Measurements from ENCODE around the gene PPIE. TPM values are rescaled to one million over a fixed set of nuclear protein-coding genes. Genes with fewer than 3 reads are reported as not detected.

Gene PPIE
- total RNA-seq, 4 donors from 2014 or later, result 9.8 to 43.3 (median 23.5) TPM

- WGBS, 2 donors (ENCODE audit: low coverage in 1 of 2), result 50 to 58% methylated on average over 3 to 6 of the region's 6 CpGs
- H3K9me3 ChIP-seq, result no peaks in the 10 kb centered on the region
- H3K36me3 ChIP-seq, result no peaks in the 10 kb centered on the region
- no peak for TF ChIP-seq POLR2AphosphoS5 (IDR thresholded peaks at IDR 0.05)
- no peak for TF ChIP-seq EP300 (IDR thresholded peaks at IDR 0.05; ENCODE audit: low read depth)
- no peak for TF ChIP-seq POLR2A (IDR thresholded peaks at IDR 0.05)
- TF ChIP-seq CTCF (IDR thresholded peaks at IDR 0.05), result no peak
- intact Hi-C loops (cut with DNase I; ENCODE audit: low total_unique reads), result no loop called here
- H3K27ac ChIP-seq, result no peak overlapping the region
- no peak overlapping the region for H3K4me3 ChIP-seq
- in situ Hi-C loops (cut with MboI; ENCODE audit: low pct_ligation_motif_present in 1 of 4, low pct_unique_long_range_greater_than_20kb in 1 of 4, low sequenced_read_pairs in 3 of 4), result loop anchor here in 1 of 4 donors (5.0 kb wide), 1 partner anchor 111 kb away; no protein-coding TSS in a partner anchor
- peaks cover 0 to 3% (median 0%) of the 10 kb centered on the region in 4 donors for H3K4me1 ChIP-seq
- DNase-seq, result no peak
- H3K27me3 ChIP-seq, result peaks cover 61% of the 10 kb centered on the region
These were observed 20.9 kb upstream of the PPIE start for GRCh38 chr1:39717809-39718208.

- no peak overlapping the region for H3K27ac ChIP-seq
- no peaks in the 10 kb centered on the region for H3K9me3 ChIP-seq
- in situ Hi-C loops (cut with MboI; ENCODE audit: low pct_ligation_motif_present in 1 of 4, low pct_unique_long_range_greater_than_20kb in 1 of 4, low sequenced_read_pairs in 3 of 4) (loop anchor here in 2 of 4 donors (10.0 kb wide), 1 partner anchor 116 kb away; no protein-coding TSS in a partner anchor), intact Hi-C loops (cut with DNase I; ENCODE audit: low total_unique reads) (loop anchor here (5.0 kb wide), 2 partner anchors 113 to 1788 kb away; no protein-coding TSS in a partner anchor)
- H3K36me3 ChIP-seq, result no peaks in the 10 kb centered on the region
- WGBS, 2 donors (ENCODE audit: low coverage in 1 of 2), result 41 to 46% methylated on average over 3 to 7 of the region's 7 CpGs
- peak; percentile 65 to 80 (median 78) for TF ChIP-seq CTCF (IDR thresholded peaks at IDR 0.05)
- TF ChIP-seq EP300 (IDR thresholded peaks at IDR 0.05; ENCODE audit: low read depth), result no peak
- DNase-seq, result no peak
- peaks cover 0 to 3% (median 0%) of the 10 kb centered on the region in 4 donors for H3K4me1 ChIP-seq
- peaks cover 70% of the 10 kb centered on the region for H3K27me3 ChIP-seq
- H3K4me3 ChIP-seq, result no peak overlapping the region
These were observed 18.3 kb upstream of the PPIE start for GRCh38 chr1:39720094-39720999.

GRCh38 chr1:39721664-39722063, 17.0 kb upstream of the PPIE start:
- Histone ChIP-seq H3K27me3 (peaks cover 70% of the 10 kb centered on the region), H3K4me3 (no peak overlapping the region), H3K4me1 (peaks cover 0 to 3% (median 0%) of the 10 kb centered on the region in 4 donors), H3K9me3 (no peaks in the 10 kb centered on the region), H3K36me3 (no peaks in the 10 kb centered on the region), H3K27ac (no peak overlapping the region)
- DNase-seq, result no peak
- intact Hi-C loops (cut with DNase I; ENCODE audit: low total_unique reads), result loop anchor here (5.0 kb wide), 2 partner anchors 114 to 1789 kb away; no protein-coding TSS in a partner anchor
- in situ Hi-C loops (cut with MboI; ENCODE audit: low pct_ligation_motif_present in 1 of 4, low pct_unique_long_range_greater_than_20kb in 1 of 4, low sequenced_read_pairs in 3 of 4), result loop anchor here in 2 of 4 donors (10.0 kb wide), 1 partner anchor 117 kb away; no protein-coding TSS in a partner anchor
- TF ChIP-seq EP300 (IDR thresholded peaks at IDR 0.05; ENCODE audit: low read depth), result no peak
- TF ChIP-seq CTCF (IDR thresholded peaks at IDR 0.05), result no peak
- TF ChIP-seq POLR2A (IDR thresholded peaks at IDR 0.05), result no peak
- no peak for TF ChIP-seq POLR2AphosphoS5 (IDR thresholded peaks at IDR 0.05)

GRCh38 chr1:39722495-39722894, 16.2 kb upstream of the PPIE start:
- TF ChIP-seq POLR2AphosphoS5 (IDR thresholded peaks at IDR 0.05) (no peak), CTCF (IDR thresholded peaks at IDR 0.05) (no peak), EP300 (IDR thresholded peaks at IDR 0.05; ENCODE audit: low read depth) (no peak)
- Histone ChIP-seq H3K27me3 (peaks cover 72% of the 10 kb centered on the region), H3K27ac (no peak overlapping the region), H3K4me3 (no peak overlapping the region), H3K9me3 (no peaks in the 10 kb centered on the region), H3K4me1 (peaks cover 0 to 3% (median 0%) of the 10 kb centered on the region in 4 donors), H3K36me3 (no peaks in the 10 kb centered on the region)
- in situ Hi-C loops (cut with MboI; ENCODE audit: low pct_ligation_motif_present in 1 of 4, low pct_unique_long_range_greater_than_20kb in 1 of 4, low sequenced_read_pairs in 3 of 4) (loop anchor here in 2 of 4 donors (10.0 kb wide), 1 partner anchor 118 kb away; no protein-coding TSS in a partner anchor), intact Hi-C loops (cut with DNase I; ENCODE audit: low total_unique reads) (loop anchor here (5.0 kb wide), 2 partner anchors 115 to 1790 kb away; no protein-coding TSS in a partner anchor)
- no peak for DNase-seq
- 17% methylated on average over 2 of the region's 2 CpGs; no CpG with 5 or more reads in 1 of the 2 donors for WGBS, 2 donors (ENCODE audit: low coverage in 1 of 2)

Measured in transverse colon (tissue), 4 donors.